HG03342 (cell line): ENCODE data around the gene ZNF679.
"Not testable (repeated sequence)": the region's sequence is repeated elsewhere in the genome, so short reads cannot be mapped to it uniquely, and the experiment has no call there.

Experiments used
- ATAC-seq: cut with Tn5 transposase; IDR thresholded peaks from one replicate; pipeline ENCODE4 v1.9.1; 2021; ENCODE audit warnings: mild to moderate bottlenecking, moderate library complexity; ENCODE audit not compliant: unreplicated experiment

The ZNF679 gene

GRCh38 chr7:64228174-64228573 lies at the start of gene ZNF679:
TSS of gene ZNF679 (plus strand) at chr7:64228474. CDS start at chr7:64249118, 20,644 bp downstream.
- ATAC-seq = not testable (repeated sequence)

GRCh38 chr7:64180989-64181388 lies 47.3 kb upstream of the ZNF679 start:
- no peak for ATAC-seq

- ATAC-seq = no peak
Observed at GRCh38 chr7:64181586-64181985, 46.7 kb upstream of the ZNF679 start.

GRCh38 chr7:64182036-64182790 lies 46.1 kb upstream of the ZNF679 start:
- ATAC-seq = no peak

GRCh38 chr7:64183126-64183742 lies 45.0 kb upstream of the ZNF679 start:
- ATAC-seq = no peak

- no peak for ATAC-seq
Observed at GRCh38 chr7:64183827-64184372, 44.4 kb upstream of the ZNF679 start.

- no peak for ATAC-seq
Observed at GRCh38 chr7:64184376-64184775, 43.9 kb upstream of the ZNF679 start.

GRCh38 chr7:64187408-64187807 lies 40.9 kb upstream of the ZNF679 start:
- no peak for ATAC-seq

GRCh38 chr7:64192148-64192704 lies 36.0 kb upstream of the ZNF679 start:
- no peak for ATAC-seq

GRCh38 chr7:64192775-64193174 lies 35.5 kb upstream of the ZNF679 start:
- ATAC-seq = no peak

- no peak for ATAC-seq
Observed at GRCh38 chr7:64206903-64207302, 21.4 kb upstream of the ZNF679 start, which contains the start of gene ZNF735. TSS of gene ZNF735 (plus strand) at chr7:64207203. CDS start at chr7:64207203, 0 bp downstream.

- ATAC-seq = not testable (repeated sequence)
Observed at GRCh38 chr7:64219710-64220298, 8.5 kb upstream of the ZNF679 start.

- no peak for ATAC-seq
Observed at GRCh38 chr7:64223366-64223765, 4.9 kb upstream of the ZNF679 start.

- no peak for ATAC-seq
Observed at GRCh38 chr7:64266341-64266919, 38.2 kb downstream of the ZNF679 start.

- no peak for ATAC-seq
Observed at GRCh38 chr7:64277630-64278029, 49.4 kb downstream of the ZNF679 start.

GRCh38 chr7:64294701-64295420 lies 66.6 kb downstream of the ZNF679 start:
- ATAC-seq = no peak

- ATAC-seq = not testable (repeated sequence)
Observed at GRCh38 chr7:64297418-64297817, 69.1 kb downstream of the ZNF679 start.

GRCh38 chr7:64300641-64301405 lies 72.5 kb downstream of the ZNF679 start:
- ATAC-seq = no peak

GRCh38 chr7:64307254-64308015 lies 79.2 kb downstream of the ZNF679 start:
- peak; percentile 99 for ATAC-seq
